H4 (cell line): ENCODE data around the gene U2AF1L4. TPM values are rescaled to one million over a fixed set of nuclear protein-coding genes. Genes with fewer than 3 reads are reported as not detected.
"Not testable (repeated sequence)": the region's sequence is repeated elsewhere in the genome, so short reads cannot be mapped to it uniquely, and the experiment has no call there.

Experiments
- DNase-seq: peaks from one replicate; pipeline ENCODE4 v3.0.0-alpha.2; 2015; ENCODE audit warnings: low spot score
- total RNA-seq: library from RNA; depleted of rRNA; stranded (reverse); fragments of >200 nt; shearing (Covaris generic); gene quantifications from 2 replicates; pipeline ENCODE4 v1.2.3, GENCODE V29; 2014

The U2AF1L4 gene
- total RNA-seq, 1 experiment from 2014 or later: 27.5 TPM

DNA sequence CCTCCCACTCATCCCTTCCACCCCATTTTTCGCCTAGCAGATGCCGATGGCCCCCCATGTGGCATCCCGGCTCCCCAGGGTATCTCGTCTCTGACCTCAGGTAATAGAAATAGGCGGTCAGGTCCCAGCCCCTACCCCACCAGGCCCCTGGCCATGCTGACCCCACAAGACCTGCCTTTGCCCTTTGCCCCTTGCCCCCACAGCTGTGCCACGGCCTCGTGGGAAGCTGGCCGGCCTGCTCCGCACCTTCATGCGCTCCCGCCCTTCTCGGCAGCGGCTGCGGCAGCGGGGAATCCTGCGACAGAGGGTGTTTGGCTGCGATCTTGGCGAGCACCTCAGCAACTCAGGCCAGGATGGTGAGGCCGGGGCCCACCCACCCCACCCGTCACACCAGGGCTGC lies 35.5 kb upstream of the U2AF1L4 start:
- no peak for DNase-seq

GRCh38 chr19:35780058-35780457 lies 34.8 kb upstream of the U2AF1L4 start:
- DNase-seq: no peak

DNA sequence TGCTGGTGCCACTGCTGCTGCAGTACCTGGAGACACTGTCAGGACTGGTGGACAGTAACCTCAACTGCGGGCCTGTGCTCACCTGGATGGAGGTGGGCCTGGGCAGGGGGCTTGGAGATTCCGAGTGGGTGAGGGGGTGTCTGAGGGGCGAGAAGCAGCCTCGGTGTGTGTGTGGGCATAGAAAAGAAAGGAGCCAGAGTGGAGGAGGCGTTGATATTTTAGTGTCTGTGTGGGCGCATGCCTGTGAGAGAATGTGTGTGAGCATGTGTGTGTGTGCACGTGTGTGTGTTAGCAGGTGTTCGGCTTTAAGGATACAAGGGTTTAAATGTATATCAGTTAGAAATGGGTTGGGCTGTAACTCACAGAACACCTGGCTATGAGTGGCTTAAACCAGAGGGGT lies 33.8 kb upstream of the U2AF1L4 start:
- DNase-seq: no peak

DNA sequence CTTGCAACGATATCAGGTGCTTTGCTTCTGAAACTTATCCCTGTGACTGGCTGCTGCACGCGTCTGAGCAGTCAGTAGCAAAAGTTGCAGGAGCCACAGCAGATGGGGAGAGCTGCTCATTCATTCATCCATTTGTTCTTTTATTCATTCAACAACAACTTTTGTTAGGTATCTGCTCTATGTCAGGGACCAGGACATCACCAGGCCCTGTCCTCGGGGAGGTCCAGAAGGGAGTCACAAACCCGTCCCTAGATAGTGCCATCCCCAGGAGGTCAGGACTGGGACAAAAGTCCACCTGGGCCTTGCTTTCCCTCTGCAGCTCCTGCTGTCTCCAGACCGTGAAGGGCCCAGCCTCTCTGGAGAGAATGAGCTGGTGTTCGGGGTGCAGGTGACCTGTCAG lies 32.7 kb upstream of the U2AF1L4 start:
- DNase-seq: no peak

GRCh38 chr19:35777086-35777841 lies 32.0 kb upstream of the U2AF1L4 start:
- no peak for DNase-seq

GRCh38 chr19:35776102-35776788 lies 31.0 kb upstream of the U2AF1L4 start:
- DNase-seq: no peak

DNA sequence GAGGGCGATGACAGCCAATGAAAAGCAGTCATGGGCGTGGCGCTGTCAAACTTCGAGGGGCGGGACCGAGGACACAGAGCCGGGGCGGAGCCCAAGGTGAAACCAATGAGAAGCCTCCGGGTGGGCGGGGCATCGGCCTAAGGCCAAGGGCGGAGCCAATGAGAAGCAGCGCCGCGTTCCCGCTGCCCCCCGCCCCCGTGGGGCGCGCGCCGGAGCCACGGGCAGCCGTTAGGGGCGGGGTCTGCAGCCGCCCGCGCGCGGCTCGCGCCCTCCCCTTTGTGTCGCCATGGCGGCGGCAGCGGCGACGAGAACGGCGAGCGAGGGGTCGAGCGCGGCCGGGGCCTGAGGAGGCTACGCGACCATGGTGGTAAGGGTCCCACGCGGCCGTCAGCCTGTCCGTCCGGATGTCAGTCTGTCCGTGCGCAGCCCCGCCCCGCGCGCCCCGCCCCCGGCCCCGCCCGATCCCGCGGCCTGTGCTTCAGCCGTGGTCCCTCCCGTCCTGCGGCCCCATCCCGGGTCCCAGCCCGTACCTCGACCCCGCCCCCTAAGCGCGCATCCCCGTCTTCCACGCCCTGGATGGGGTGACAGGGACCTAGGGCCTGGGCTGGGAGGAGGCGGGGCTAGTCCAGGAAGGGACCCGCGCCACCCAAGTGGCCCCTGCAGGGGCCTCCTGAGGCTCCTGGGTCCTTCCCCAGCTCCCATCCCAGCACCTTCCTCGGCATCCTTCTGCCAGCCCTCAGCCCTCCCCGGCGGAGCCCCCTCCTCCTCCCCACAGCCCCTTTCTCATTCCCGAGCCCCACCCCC lies 30.3 kb upstream of the U2AF1L4 start, which contains the start of gene ARHGAP33:
TSS of gene ARHGAP33 (plus strand) at position 267 of the 804 bp plus-strand sequence. CDS start at position 362, 95 bp downstream.
- peak; percentile 95 for DNase-seq

GRCh38 chr19:35775046-35775297 lies 29.8 kb upstream of the U2AF1L4 start:
- DNase-seq: no peak

- DNase-seq: no peak
Measured at GRCh38 chr19:35774274-35775045, 29.2 kb upstream of the U2AF1L4 start.

DNA sequence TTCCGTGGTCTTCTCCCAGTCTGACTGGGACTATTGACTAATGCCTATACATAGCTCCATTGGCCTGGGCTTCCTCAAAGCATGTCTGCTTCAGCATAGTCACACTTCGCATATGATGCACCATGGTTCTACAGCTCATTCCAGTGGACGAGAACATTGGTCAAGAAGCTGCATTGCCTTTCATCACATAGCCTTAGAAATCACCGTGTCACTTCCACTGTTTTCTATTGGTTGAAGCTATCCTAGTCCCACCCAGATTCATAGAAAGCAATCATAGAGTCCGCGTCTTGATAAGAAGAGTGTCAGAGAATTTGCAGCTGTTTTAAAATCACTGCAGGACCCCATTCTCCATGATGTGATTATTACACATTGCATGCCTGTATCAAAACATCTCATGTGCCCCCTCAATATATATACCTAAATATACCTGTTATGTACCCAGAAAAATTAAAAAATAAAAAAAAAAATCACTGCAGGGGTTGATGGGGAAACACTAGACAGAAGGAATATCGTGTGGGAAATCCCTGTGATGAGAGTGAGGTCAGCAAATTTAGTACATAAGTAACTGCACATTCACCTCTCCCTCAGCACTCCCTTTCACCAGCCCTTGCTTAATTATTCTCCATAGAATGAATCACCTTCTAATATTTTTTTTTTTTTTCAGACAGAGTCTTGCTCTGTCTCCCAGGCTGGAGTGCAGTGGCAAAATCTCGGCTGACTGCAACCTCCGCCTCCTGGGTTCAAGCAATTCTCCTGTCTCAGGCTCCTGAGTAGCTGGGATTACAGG lies 28.0 kb upstream of the U2AF1L4 start:
- no peak for DNase-seq

DNA sequence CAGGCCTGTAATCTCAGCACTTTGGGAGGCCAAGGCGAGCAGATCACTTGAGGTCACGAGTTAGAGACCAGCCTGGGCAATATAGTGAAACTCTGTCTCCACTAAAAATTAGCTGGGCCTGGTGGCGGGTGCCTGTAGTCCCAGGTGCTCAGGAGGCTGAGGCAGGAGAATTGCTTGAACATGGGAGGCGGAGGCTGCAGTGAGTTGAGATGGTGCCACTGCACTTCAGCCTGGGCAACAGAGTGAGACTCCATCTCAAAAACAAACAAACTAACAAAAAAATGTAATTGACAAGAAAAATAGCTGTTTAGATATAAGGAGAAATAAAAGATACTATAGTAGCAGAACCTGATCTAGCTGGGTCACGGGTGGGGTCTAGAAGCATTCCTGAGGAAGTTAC lies 27.1 kb upstream of the U2AF1L4 start:
- not testable (repeated sequence) for DNase-seq

- DNase-seq: no peak
Measured at GRCh38 chr19:35768082-35768421, 22.8 kb upstream of the U2AF1L4 start.

- no peak for DNase-seq
Measured at GRCh38 chr19:35767288-35768081, 22.3 kb upstream of the U2AF1L4 start.

GRCh38 chr19:35766571-35767104 lies 21.4 kb upstream of the U2AF1L4 start:
- no peak for DNase-seq

DNA sequence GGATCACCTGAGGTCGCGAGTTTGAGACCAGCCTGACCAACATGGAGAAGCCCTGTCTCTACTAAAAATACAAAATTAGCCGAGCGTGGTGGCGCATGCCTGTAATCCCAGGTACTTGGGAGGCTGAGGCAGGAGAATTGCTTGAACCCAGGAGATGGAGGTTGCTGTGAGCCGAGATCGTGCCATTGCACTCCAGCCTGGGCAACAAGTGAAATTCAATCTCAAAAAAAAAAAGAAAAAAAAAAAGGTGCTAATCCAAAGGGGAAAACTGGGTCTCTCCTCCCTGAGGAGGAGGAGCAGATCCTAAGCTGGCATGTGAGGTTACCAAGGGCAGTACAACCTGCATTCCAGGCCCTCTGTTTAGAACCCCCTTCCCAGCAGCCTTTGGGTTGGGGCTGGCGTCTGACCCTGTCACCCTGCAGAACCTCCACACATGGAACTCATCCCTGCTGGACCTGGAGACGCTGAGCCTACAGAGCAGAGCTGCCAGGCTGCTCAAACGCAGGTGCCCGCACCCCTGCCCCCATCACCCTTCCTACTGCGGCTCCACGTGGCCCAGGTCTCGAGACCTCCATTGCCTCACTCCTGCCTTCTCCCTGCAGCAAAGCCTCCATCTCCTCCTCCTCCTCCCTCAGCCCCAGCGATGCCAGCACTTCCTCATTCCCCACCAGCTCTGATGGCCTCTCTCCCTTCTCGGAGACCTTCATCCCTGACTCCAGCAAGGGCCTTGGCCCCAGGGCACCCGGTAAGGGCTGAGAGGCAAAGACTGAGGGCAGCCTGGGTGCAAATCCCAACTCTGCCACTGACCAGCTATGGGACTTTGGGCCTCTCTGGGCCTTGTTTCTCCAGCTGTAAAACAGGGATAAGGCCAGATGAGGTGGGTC lies 19.5 kb upstream of the U2AF1L4 start:
- no peak for DNase-seq

DNA sequence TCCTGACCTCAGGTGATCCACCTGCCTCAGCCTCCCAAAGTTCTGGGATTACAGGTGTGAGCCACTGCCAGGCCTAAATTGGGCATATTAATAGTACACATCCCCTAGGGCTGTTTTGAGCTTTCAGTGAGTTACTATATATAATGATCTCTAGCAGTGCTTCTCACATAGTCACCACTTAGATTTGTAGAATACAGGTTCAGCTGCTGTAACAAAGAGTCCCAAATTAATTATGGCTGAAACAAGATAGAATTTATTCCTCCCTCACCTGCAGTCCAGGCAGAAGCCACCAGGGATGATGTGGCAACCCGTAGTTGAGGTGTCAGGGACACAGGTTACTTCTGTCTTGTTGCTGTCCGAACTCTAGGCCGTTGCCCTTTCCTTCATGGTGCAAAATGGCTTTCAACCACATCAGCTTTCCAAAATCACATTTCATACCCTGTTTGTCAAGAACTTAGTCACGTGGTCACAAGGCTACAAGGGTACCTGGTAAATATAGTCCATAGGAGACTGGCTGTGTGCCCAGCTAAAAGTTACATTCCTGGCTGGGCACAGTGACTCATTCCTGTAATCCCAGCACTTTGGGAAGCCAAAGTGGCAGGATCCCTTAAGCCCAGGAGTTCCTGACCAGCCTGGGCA lies 15.6 kb upstream of the U2AF1L4 start:
- DNase-seq: no peak

DNA sequence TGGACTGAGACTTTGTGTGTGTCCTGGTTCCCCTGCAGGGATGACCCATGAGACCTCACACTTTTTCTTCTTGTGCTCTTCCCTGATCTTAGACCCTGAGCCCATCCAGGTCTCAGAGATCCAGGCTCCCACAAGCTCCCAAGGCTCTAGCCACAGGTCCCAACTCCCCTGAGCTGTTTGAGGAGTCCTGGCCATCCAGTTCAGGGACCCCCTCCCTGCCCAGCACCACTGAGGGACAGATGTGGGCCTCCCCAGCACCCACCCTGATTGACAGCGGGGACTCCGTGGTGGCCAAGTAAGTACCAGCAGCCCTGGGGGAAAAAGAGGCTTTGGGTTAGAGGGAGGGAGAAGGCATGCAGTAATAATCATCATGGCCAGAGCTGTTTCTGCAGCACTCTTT lies 14.5 kb upstream of the U2AF1L4 start:
- DNase-seq: no peak

DNA sequence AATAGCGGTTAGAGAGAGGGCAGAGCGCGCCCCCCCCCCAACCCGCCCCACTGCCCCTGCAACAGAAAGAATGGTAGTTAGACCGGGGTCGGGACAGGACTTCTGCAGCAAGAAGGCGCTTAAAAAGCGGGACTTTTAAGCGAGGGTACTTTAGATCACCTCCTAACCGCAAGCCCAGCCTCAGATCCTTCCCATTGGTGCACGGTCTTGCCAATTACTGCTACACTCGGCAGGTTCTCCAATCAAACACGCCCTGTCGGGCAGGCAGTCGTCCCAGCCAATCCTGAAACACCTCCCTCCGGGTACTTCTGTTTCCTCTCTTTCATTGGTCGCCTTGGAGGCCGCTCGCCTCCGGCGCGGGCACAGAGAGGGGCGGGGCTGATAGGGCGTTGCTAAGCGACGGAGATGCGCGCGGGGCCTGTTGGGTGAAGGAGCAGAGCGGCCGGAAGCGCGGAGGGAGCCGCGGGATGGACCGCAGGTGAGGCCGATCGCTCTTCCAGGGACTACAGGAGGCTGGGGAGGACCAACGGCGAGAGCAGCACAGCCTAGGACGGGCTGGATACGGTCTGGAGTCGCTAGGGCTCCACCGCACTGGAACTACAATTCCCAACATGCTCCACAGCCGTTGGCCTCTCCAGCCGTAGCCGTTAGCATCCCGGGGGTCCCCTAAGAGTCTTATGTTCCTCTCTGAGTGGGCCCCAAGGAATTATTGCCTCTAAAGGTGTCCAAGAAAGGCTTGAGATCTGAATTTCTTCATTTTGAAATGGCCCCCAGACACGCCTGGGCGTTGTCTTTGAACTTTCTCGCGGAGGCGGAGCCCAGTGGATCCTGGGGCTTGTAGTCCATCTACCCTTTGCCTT lies 12.8 kb upstream of the U2AF1L4 start, which contains the start of gene PROSER3:
TSS of gene PROSER3 (plus strand) at position 428 of the 860 bp plus-strand sequence. CDS start at position 468, 40 bp downstream.
- peak; percentile 100 for DNase-seq
